ENCODE measurements around the gene EHD2. TPM values are rescaled to one million over a fixed set of nuclear protein-coding genes. Genes with fewer than 3 reads are reported as not detected.
"Not testable (repeated sequence)": the region's sequence is repeated elsewhere in the genome, so short reads cannot be mapped to it uniquely, and the experiment has no call there.

Gene EHD2
- polyA plus RNA-seq, 1 donor (not counting 4 experiments of a cell fraction or from before 2014, with no cell fraction given) = 23.7 TPM

GRCh38 chr19:47781590-47782262 lies 68.5 kb downstream of the EHD2 start:
- FAIRE-seq = peak; percentile 67
- no peaks in the 10 kb centered on the region for H4K20me1 ChIP-seq (ENCODE audit: control insufficient read depth, extremely low read depth, insufficient read depth, low read length)

GRCh38 chr19:47786566-47786965 lies 73.3 kb downstream of the EHD2 start:
- no peak overlapping the region for H3K4me2 ChIP-seq (ENCODE audit: control insufficient read depth, extremely low read depth, insufficient read depth, low read depth, low read length)
- H3K9ac ChIP-seq (ENCODE audit: control insufficient read depth, extremely low read depth, insufficient read depth, low read length) = no peak overlapping the region
- H3K9me1 ChIP-seq (ENCODE audit: control insufficient read depth, extremely low read depth, insufficient read depth, low read length) = no peaks in the 10 kb centered on the region
- TF ChIP-seq CTCF (optimal IDR thresholded peaks at IDR 0.05 in 1 of 3, IDR thresholded peaks at IDR 0.05 in 1 of 3, conservative IDR thresholded peaks at IDR 0.05 in 1 of 3; ENCODE audit: extremely low read depth in 1 of 3, insufficient read depth in 2 of 3, low read length in 3 of 3) = no peak
- no peak for TF ChIP-seq EZH2 (IDR thresholded peaks at IDR 0.05; ENCODE audit: low read length)
- dilution Hi-C loops (cut with MboI; ENCODE audit: extremely low pct_ligation_motif_present, low sequenced_read_pairs) = no loop called here
- H3K27ac ChIP-seq (ENCODE audit: control insufficient read depth, insufficient read depth, low read length) = no peak overlapping the region
- no peaks in the 10 kb centered on the region for H3K79me2 ChIP-seq (ENCODE audit: control insufficient read depth, insufficient read depth, low read length)
- no peak for FAIRE-seq
- H3K9me3 ChIP-seq (ENCODE audit: control insufficient read depth, low read depth, low read length) = no peaks in the 10 kb centered on the region
- H3K4me3 ChIP-seq (ENCODE audit: control insufficient read depth in 2 of 3, extremely low read depth in 1 of 3, insufficient read depth in 2 of 3, low read depth in 1 of 3, low read length in 3 of 3) = no peak overlapping the region
- peaks cover 6% of the 10 kb centered on the region for H3K4me1 ChIP-seq (ENCODE audit: control insufficient read depth, extremely low read depth, insufficient read depth, low read length)
- H3K36me3 ChIP-seq (ENCODE audit: control insufficient read depth in 2 of 2, extremely low read depth in 1 of 2, insufficient read depth in 2 of 2, low read length in 2 of 2) = peaks cover 18 to 19% of the 10 kb centered on the region in 2 experiments
- H3K27me3 ChIP-seq (ENCODE audit: control insufficient read depth, extremely low read depth, insufficient read depth, low read length) = no peaks in the 10 kb centered on the region
- no peak overlapping the region for H2AFZ ChIP-seq (ENCODE audit: control insufficient read depth, low read length)
- no peak for DNase-seq (ENCODE audit: low read depth, low spot score)
- H4K20me1 ChIP-seq (ENCODE audit: control insufficient read depth, extremely low read depth, insufficient read depth, low read length) = no peaks in the 10 kb centered on the region

More at GRCh38 chr19:47781590-47782262, 68.5 kb downstream of the EHD2 start:
- no peak overlapping the region for H3K4me3 ChIP-seq (ENCODE audit: control insufficient read depth in 2 of 3, extremely low read depth in 1 of 3, insufficient read depth in 2 of 3, low read depth in 1 of 3, low read length in 3 of 3)
- dilution Hi-C loops (cut with MboI; ENCODE audit: extremely low pct_ligation_motif_present, low sequenced_read_pairs) = no loop called here
- H3K9me3 ChIP-seq (ENCODE audit: control insufficient read depth, low read depth, low read length) = no peaks in the 10 kb centered on the region
- peaks cover 26 to 27% of the 10 kb centered on the region in 2 experiments for H3K36me3 ChIP-seq (ENCODE audit: control insufficient read depth in 2 of 2, extremely low read depth in 1 of 2, insufficient read depth in 2 of 2, low read length in 2 of 2)
- H3K9me1 ChIP-seq (ENCODE audit: control insufficient read depth, extremely low read depth, insufficient read depth, low read length) = peaks cover 2% of the 10 kb centered on the region
- peaks cover 12% of the 10 kb centered on the region for H3K4me1 ChIP-seq (ENCODE audit: control insufficient read depth, extremely low read depth, insufficient read depth, low read length)
- no peak for DNase-seq (ENCODE audit: low read depth, low spot score)
- H2AFZ ChIP-seq (ENCODE audit: control insufficient read depth, low read length) = no peak overlapping the region
- H3K27me3 ChIP-seq (ENCODE audit: control insufficient read depth, extremely low read depth, insufficient read depth, low read length) = no peaks in the 10 kb centered on the region
- H3K9ac ChIP-seq (ENCODE audit: control insufficient read depth, extremely low read depth, insufficient read depth, low read length) = no peak overlapping the region
- peaks cover 25% of the 10 kb centered on the region for H3K79me2 ChIP-seq (ENCODE audit: control insufficient read depth, insufficient read depth, low read length)
- TF ChIP-seq CTCF (optimal IDR thresholded peaks at IDR 0.05 in 1 of 3, IDR thresholded peaks at IDR 0.05 in 1 of 3, conservative IDR thresholded peaks at IDR 0.05 in 1 of 3; ENCODE audit: extremely low read depth in 1 of 3, insufficient read depth in 2 of 3, low read length in 3 of 3) (no peak), EZH2 (IDR thresholded peaks at IDR 0.05; ENCODE audit: low read length) (no peak)
- H3K27ac ChIP-seq (ENCODE audit: control insufficient read depth, insufficient read depth, low read length) = no peak overlapping the region
- H3K4me2 ChIP-seq (ENCODE audit: control insufficient read depth, extremely low read depth, insufficient read depth, low read depth, low read length) = no peak overlapping the region

- H3K4me2 ChIP-seq (ENCODE audit: control insufficient read depth, extremely low read depth, insufficient read depth, low read depth, low read length); H3K4me3 ChIP-seq (ENCODE audit: control insufficient read depth in 2 of 3, extremely low read depth in 1 of 3, insufficient read depth in 2 of 3, low read depth in 1 of 3, low read length in 3 of 3); dilution Hi-C loops (cut with MboI; ENCODE audit: extremely low pct_ligation_motif_present, low sequenced_read_pairs); H3K9me3 ChIP-seq (ENCODE audit: control insufficient read depth, low read depth, low read length); H3K9me1 ChIP-seq (ENCODE audit: control insufficient read depth, extremely low read depth, insufficient read depth, low read length); H4K20me1 ChIP-seq (ENCODE audit: control insufficient read depth, extremely low read depth, insufficient read depth, low read length); H3K27me3 ChIP-seq (ENCODE audit: control insufficient read depth, extremely low read depth, insufficient read depth, low read length); FAIRE-seq; H3K27ac ChIP-seq (ENCODE audit: control insufficient read depth, insufficient read depth, low read length); H3K79me2 ChIP-seq (ENCODE audit: control insufficient read depth, insufficient read depth, low read length); H3K9ac ChIP-seq (ENCODE audit: control insufficient read depth, extremely low read depth, insufficient read depth, low read length); H3K4me1 ChIP-seq (ENCODE audit: control insufficient read depth, extremely low read depth, insufficient read depth, low read length); H2AFZ ChIP-seq (ENCODE audit: control insufficient read depth, low read length); DNase-seq (ENCODE audit: low read depth, low spot score): not testable (repeated sequence)
- H3K36me3 ChIP-seq (ENCODE audit: control insufficient read depth in 2 of 2, extremely low read depth in 1 of 2, insufficient read depth in 2 of 2, low read length in 2 of 2) = peaks cover 14 to 15% of the 10 kb centered on the region in 2 experiments
Measured at GRCh38 chr19:47787307-47787706, 74.1 kb downstream of the EHD2 start.

GRCh38 chr19:47789811-47790210 lies 76.6 kb downstream of the EHD2 start:
- H3K79me2 ChIP-seq (ENCODE audit: control insufficient read depth, insufficient read depth, low read length); H3K27ac ChIP-seq (ENCODE audit: control insufficient read depth, insufficient read depth, low read length); H4K20me1 ChIP-seq (ENCODE audit: control insufficient read depth, extremely low read depth, insufficient read depth, low read length); DNase-seq (ENCODE audit: low read depth, low spot score); H3K27me3 ChIP-seq (ENCODE audit: control insufficient read depth, extremely low read depth, insufficient read depth, low read length); FAIRE-seq; H2AFZ ChIP-seq (ENCODE audit: control insufficient read depth, low read length); H3K4me1 ChIP-seq (ENCODE audit: control insufficient read depth, extremely low read depth, insufficient read depth, low read length); dilution Hi-C loops (cut with MboI; ENCODE audit: extremely low pct_ligation_motif_present, low sequenced_read_pairs); H3K36me3 ChIP-seq (ENCODE audit: control insufficient read depth in 2 of 2, extremely low read depth in 1 of 2, insufficient read depth in 2 of 2, low read length in 2 of 2); H3K4me2 ChIP-seq (ENCODE audit: control insufficient read depth, extremely low read depth, insufficient read depth, low read depth, low read length); H3K9me3 ChIP-seq (ENCODE audit: control insufficient read depth, low read depth, low read length); H3K9me1 ChIP-seq (ENCODE audit: control insufficient read depth, extremely low read depth, insufficient read depth, low read length); H3K4me3 ChIP-seq (ENCODE audit: control insufficient read depth in 2 of 3, extremely low read depth in 1 of 3, insufficient read depth in 2 of 3, low read depth in 1 of 3, low read length in 3 of 3); H3K9ac ChIP-seq (ENCODE audit: control insufficient read depth, extremely low read depth, insufficient read depth, low read length): not testable (repeated sequence)
